Measurements from ENCODE around the gene WNK4.

DNA sequence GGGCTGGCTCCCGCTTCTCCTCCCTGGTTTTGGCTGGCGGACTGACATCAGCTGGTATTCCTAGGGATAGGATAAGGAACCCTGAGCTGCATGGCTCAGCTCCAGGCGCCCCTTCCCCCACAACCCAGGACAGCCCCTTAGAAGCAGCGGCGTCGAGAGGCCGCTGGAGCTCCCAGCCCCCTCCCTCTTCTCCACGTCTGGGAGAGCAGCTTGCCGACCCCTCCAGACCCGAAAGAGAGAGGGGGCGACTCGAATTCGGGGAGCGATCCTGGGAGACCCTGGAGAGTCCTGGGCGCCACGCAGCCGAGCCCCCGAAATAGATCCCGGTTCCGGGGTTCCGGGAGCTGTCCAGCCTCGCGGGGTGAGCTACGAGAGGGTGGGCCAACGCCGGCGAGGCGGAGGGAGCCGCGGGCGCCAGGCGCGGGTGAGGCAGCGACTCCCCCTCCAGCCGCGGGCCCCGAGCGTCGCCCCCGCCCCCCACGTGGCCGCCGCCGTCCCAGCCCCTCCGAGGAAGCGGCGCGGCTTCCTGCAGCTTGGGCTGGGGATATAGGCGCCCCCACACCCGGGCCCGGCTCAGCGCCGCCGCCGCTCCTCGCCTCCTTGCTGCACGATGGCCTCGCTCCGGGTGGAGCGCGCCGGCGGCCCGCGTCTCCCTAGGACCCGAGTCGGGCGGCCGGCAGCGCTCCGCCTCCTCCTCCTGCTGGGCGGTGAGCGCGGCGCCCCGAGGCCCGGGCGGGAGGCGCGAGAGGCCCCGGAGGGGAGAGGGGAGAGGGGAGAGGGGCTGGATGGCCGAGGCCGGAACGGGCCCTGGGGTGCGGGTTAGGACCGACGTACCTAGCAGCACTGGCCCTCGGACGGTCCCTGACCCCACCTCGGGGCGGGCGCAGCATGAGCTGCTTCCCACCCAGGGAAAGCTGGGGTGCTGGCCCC lies 19.5 kb upstream of the WNK4 start, which contains the start of gene RAMP2:
- TF ChIP-seq, protein P1, sequence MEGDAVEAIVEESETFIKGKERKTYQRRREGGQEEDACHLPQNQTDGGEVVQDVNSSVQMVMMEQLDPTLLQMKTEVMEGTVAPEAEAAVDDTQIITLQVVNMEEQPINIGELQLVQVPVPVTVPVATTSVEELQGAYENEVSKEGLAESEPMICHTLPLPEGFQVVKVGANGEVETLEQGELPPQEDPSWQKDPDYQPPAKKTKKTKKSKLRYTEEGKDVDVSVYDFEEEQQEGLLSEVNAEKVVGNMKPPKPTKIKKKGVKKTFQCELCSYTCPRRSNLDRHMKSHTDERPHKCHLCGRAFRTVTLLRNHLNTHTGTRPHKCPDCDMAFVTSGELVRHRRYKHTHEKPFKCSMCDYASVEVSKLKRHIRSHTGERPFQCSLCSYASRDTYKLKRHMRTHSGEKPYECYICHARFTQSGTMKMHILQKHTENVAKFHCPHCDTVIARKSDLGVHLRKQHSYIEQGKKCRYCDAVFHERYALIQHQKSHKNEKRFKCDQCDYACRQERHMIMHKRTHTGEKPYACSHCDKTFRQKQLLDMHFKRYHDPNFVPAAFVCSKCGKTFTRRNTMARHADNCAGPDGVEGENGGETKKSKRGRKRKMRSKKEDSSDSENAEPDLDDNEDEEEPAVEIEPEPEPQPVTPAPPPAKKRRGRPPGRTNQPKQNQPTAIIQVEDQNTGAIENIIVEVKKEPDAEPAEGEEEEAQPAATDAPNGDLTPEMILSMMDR (IDR thresholded peaks at IDR 0.05): no peak
- no peak for TF ChIP-seq POLR2A (IDR thresholded peaks at IDR 0.05)

All from thyroid gland (tissue), 4 donors.